Psoas muscle (tissue), 8 donors: ENCODE data around the gene WFDC8. TPM values are rescaled to one million over a fixed set of nuclear protein-coding genes. Genes with fewer than 3 reads are reported as not detected.

Experiments used
- ATAC-seq, 4 donors: fragments of 200-7000 bp; cut with Tn5 transposase; one replicate each; pipeline ENCODE4 v1.9.1; 2020; ENCODE audit warnings: moderate library complexity in 3 of 4, mild to moderate bottlenecking in 2 of 4
- DNase-seq, 2 donors: peaks; one replicate each; pipeline ENCODE4 v3.0.0-alpha.2; 2020
- H3K27ac ChIP-seq: fragments of 200-600 bp; one replicate; pipeline ENCODE4 v1.8.0; 2022
- H3K27me3 ChIP-seq, 3 donors: fragments of 200-600 bp in 1 of 3; one replicate each; pipeline versions ENCODE4 v1.6.1 to v1.8.0; 2013 to 2022; ENCODE audit warnings: low read length in 2 of 3, mild to moderate bottlenecking in 2 of 3, moderate library complexity in 1 of 3; ENCODE audit not compliant: insufficient read depth in 3 of 3
- H3K36me3 ChIP-seq, 2 donors: fragments of 200-600 bp in 1 of 2; one replicate each; pipeline versions ENCODE4 v1.6.1 to v1.8.0; 2013 to 2022; ENCODE audit warnings: low read depth in 1 of 2, mild to moderate bottlenecking in 1 of 2, moderate library complexity in 1 of 2; ENCODE audit not compliant: insufficient read depth in 1 of 2
- H3K4me1 ChIP-seq: fragments of 200-600 bp; one replicate; pipeline ENCODE4 v1.8.0; 2022
- H3K4me3 ChIP-seq: fragments of 200-600 bp; one replicate; pipeline ENCODE4 v1.8.0; 2022; ENCODE audit warnings: mild to moderate bottlenecking
- H3K9me3 ChIP-seq: fragments of 200-600 bp; one replicate; pipeline ENCODE4 v1.8.0; 2022
- WGBS, 3 donors: extraction: QIAGEN DNeasy Blood & Tissue Kit; methylation state at CpG; one replicate each; pipeline versions ENCODE4 v1.1.6 to v1.1.7; 2013; 5-methylcytosine and 5-hydroxymethylcytosine counted together
- intact Hi-C, 2 donors: fragments of 100-400 bp; cut with DNase I; formaldehyde crosslinking; loops; one replicate each; pipeline versions ENCODE4 v1.11.0 to v1.14.2; 2022
- polyA plus RNA-seq, 3 donors: library from polyadenylated mRNA; stranded (reverse); fragments of 200-250 nt; gene quantifications; one replicate each; pipeline ENCODE4 v1.2.3, GENCODE V29; 2013
- total RNA-seq, 4 donors: library from RNA; stranded (reverse); fragmentation: NEBNext Ultra II Directional in 2 of 4; extraction: Animal tissue kit (Norgen Biotek cat#: 25700) in 2 of 4; gene quantifications; one replicate each; pipeline versions ENCODE4 v1.2.1 to v1.2.4, GENCODE V29; 2021 to 2023
- TF ChIP-seq, protein P1 (sequence below): fragments of 200-600 bp; IDR thresholded peaks from one replicate; pipeline ENCODE4 v1.8.0; 2022; ENCODE audit warnings: antibody characterized with exemption
- donor health status: healthy with polysubstance abuse.
- donor health status: DM: no; HTN: no; CAD: no; lungs with moderate emphysema.
- donor health status: Bipolar disorder and iron deficiency.
- donor health status: healthy.
- donor health status: DM: yes; HTN: yes; CAD: no.
- donor health status: DM: no; HTN: no; CAD: no.
- donor health status: DM: no; HTN: no; CAD: no.
- donor health status: DM: yes; HTN: yes; CAD: no.

The WFDC8 gene
- total and polyA plus RNA-seq, 7 donors, result not detected

DNA sequence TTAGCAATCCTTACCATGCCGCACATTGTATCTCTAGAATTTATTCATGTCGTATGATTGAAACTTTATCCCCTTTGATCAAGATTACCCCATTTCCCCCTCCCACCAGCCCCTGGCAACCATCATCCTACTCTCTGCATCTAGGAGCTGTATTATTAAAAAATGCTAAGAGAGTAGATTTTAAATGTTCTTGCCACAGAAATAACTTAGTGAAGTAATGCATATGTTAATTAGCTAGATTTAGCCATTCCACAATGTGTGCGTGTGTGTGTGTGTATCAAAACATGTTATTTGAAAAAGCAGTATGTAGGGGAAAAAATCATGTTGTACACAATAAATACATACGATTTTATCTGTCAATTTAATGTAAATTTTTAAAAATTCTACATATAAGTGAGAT, 51.8 kb downstream of the WFDC8 start:
- no peak overlapping the region for H3K27ac ChIP-seq
- H3K27me3 ChIP-seq, result peaks cover 2 to 21% (median 4%) of the 10 kb centered on the region in 3 donors
- 60 to 62% (median 60%) methylated on average over 4 of the region's 4 CpGs for WGBS, 3 donors
- no peak for ATAC-seq
- no peaks in the 10 kb centered on the region for H3K4me1 ChIP-seq
- H3K36me3 ChIP-seq, result no peaks in the 10 kb centered on the region
- intact Hi-C loops, result no loop called here
- no peaks in the 10 kb centered on the region for H3K9me3 ChIP-seq
- no peak for DNase-seq
- TF ChIP-seq, protein P1, sequence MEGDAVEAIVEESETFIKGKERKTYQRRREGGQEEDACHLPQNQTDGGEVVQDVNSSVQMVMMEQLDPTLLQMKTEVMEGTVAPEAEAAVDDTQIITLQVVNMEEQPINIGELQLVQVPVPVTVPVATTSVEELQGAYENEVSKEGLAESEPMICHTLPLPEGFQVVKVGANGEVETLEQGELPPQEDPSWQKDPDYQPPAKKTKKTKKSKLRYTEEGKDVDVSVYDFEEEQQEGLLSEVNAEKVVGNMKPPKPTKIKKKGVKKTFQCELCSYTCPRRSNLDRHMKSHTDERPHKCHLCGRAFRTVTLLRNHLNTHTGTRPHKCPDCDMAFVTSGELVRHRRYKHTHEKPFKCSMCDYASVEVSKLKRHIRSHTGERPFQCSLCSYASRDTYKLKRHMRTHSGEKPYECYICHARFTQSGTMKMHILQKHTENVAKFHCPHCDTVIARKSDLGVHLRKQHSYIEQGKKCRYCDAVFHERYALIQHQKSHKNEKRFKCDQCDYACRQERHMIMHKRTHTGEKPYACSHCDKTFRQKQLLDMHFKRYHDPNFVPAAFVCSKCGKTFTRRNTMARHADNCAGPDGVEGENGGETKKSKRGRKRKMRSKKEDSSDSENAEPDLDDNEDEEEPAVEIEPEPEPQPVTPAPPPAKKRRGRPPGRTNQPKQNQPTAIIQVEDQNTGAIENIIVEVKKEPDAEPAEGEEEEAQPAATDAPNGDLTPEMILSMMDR, result no peak
- no peak overlapping the region for H3K4me3 ChIP-seq

DNA sequence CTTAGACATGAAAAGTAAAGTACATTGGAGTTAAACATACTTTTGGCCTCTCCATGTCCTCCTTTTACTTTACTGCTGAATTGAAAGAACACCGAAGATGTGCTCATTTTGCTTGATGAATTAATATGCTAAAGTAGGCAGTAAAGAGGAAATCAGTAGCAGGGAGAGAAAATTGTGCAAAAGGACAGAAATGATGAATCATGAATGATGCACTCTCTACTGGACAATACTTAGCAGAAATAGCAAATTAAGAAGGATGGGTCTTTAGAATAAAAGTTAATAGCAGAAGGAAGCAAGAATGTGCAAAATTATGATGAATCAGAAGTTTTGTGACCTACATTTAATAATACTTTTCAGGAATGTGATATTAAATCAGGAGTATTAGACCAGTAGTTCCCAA, 55.3 kb downstream of the WFDC8 start:
- intact Hi-C loops, result no loop called here
- Histone ChIP-seq H3K4me3 (no peak overlapping the region), H3K27ac (no peak overlapping the region), H3K27me3 (peaks cover 2 to 28% (median 4%) of the 10 kb centered on the region in 3 donors), H3K9me3 (no peaks in the 10 kb centered on the region), H3K4me1 (no peaks in the 10 kb centered on the region), H3K36me3 (no peaks in the 10 kb centered on the region)
- TF ChIP-seq, protein P1, result no peak
- DNase-seq, result no peak
- no peak for ATAC-seq
- WGBS, 3 donors, result 69 to 77% (median 77%) methylated on average over 1 of the region's 1 CpG

DNA sequence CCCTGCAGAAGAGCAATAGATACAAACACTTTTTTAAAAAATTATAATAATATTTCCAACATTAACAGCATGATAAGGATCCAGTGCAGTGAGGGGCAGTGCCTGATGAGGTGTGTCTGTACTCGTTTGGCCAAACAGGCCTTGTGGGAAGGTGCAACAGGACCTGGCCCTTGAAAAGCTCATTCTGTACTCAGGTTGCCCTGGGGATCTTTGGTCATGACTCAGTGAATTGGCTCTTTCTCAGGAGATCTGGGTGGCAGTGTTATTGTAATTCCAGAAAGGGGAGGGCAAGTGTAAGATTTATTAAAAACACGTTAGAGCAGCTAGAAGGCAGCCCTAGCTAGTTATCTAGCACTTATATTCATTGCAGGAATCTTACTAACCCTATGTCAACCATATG, 60.8 kb downstream of the WFDC8 start:
- H3K4me3 ChIP-seq, result no peak overlapping the region
- peaks cover 0 to 14% (median 4%) of the 10 kb centered on the region in 3 donors for H3K27me3 ChIP-seq
- H3K4me1 ChIP-seq, result no peaks in the 10 kb centered on the region
- ATAC-seq (no peak), DNase-seq (no peak)
- H3K36me3 ChIP-seq, result no peaks in the 10 kb centered on the region
- 44 to 60% (median 48%) methylated on average over 2 of the region's 2 CpGs for WGBS, 3 donors
- H3K27ac ChIP-seq, result no peak overlapping the region
- intact Hi-C loops, result no loop called here
- TF ChIP-seq, protein P1, result no peak
- H3K9me3 ChIP-seq, result no peaks in the 10 kb centered on the region

DNA sequence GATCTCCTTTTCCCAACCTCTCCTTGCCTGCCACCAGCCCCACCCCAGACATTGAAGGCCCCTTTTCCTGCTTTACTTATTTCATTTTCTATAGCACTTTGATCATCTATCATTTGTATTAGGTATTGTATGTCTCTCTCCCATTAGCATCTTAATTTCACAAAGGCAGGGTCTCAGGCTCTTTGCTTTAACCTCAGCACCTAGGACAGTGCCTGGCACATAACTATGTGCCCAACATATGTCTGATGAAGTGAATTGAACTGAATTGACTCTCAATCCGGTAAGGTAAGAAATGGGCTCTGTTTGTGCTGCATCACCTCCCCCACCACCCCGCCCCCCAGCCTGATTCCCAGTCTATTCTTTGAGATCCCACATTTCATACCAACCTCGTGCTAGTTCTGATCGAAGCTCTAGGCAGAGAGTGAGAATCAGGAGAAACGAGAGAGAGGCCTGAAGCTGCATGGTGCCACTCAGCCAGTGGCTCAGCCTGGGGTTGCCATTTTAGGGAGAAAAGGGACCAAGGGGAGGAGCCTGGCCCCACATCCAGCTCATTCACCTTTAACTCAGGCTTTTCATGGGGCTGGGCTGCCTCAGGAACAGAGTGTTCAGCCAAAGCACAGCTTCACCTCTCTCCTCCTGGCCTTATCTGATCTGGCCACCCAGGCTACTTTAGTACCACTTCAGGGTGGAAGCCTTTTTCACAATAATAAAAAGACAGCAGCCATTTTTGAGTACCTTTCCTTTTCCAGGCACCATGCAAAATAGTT, 63.8 kb downstream of the WFDC8 start, which contains the start of gene SPINT3:
TSS of gene SPINT3 (minus strand) at position 476 of the 767 bp plus-strand sequence. CDS start at position 462, 14 bp downstream.
- intact Hi-C loops, result no loop called here
- H3K27ac ChIP-seq, result no peak within 1 kb of the TSS
- no peak within 1 kb of the TSS for H3K4me3 ChIP-seq
- TF ChIP-seq, protein P1, result no peak
- WGBS, 3 donors, result 59 to 74% (median 59%) methylated on average over 5 of the region's 5 CpGs
- no peaks in the 10 kb centered on the region for H3K4me1 ChIP-seq
- H3K27me3 ChIP-seq, result peaks cover 0 to 14% (median 0%) of the 10 kb centered on the region in 3 donors
- H3K9me3 ChIP-seq, result no peaks in the 10 kb centered on the region
- no peaks in the 10 kb centered on the region for H3K36me3 ChIP-seq
- DNase-seq (no peak), ATAC-seq (no peak)
